Right ventricle myocardium inferior (tissue), 1 donor: Measurements from ENCODE around the gene SLC5A6. TPM values are rescaled to one million over a fixed set of nuclear protein-coding genes. Genes with fewer than 3 reads are reported as not detected.
A peak's percentile ranks its signal among the peaks of the same experiment; 100 is the strongest.
"Not testable (repeated sequence)": the region's sequence is repeated elsewhere in the genome, so short reads cannot be mapped to it uniquely, and the experiment has no call there.

Source experiments
- ATAC-seq: fragments of 200-7000 bp; cut with Tn5 transposase; one replicate; pipeline ENCODE4 v1.9.1; 2020; ENCODE audit warnings: mild to moderate bottlenecking, moderate library complexity
- DNase-seq: peaks from one replicate; pipeline ENCODE4 v3.0.0; 2021; ENCODE audit errors: missing footprints
- intact Hi-C: fragments of 100-400 bp; cut with DNase I; formaldehyde crosslinking; loops from one replicate; pipeline ENCODE4 v1.11.0; 2022
- total RNA-seq: library from RNA; stranded (reverse); fragmentation: NEBNext Ultra II Directional; extraction: Animal tissue kit (Norgen Biotek cat#: 25700); gene quantifications from one replicate; pipeline ENCODE4 v1.2.1, GENCODE V29; 2021
- donor health status: DM: no; HTN: yes; CAD: no; lungs with severe emphysema.

The SLC5A6 gene
- total RNA-seq, 1 donor from 2014 or later = 12.3 TPM

GRCh38 chr2:27185331-27186026 lies 26.6 kb downstream of the SLC5A6 start:
- ATAC-seq (peak; percentile 83), DNase-seq (no peak)
- intact Hi-C loops = no loop called here

GRCh38 chr2:27184115-27184514 lies 28.0 kb downstream of the SLC5A6 start:
- intact Hi-C loops = no loop called here
- DNase-seq (no peak), ATAC-seq (peak; percentile 73)

GRCh38 chr2:27182346-27182745 lies 29.7 kb downstream of the SLC5A6 start:
- no peak for ATAC-seq
- no peak for DNase-seq
- intact Hi-C loops = no loop called here

- ATAC-seq (no peak), DNase-seq (no peak)
- intact Hi-C loops = no loop called here
Observed at GRCh38 chr2:27179344-27180000, 32.6 kb downstream of the SLC5A6 start.

GRCh38 chr2:27178469-27178868 lies 33.6 kb downstream of the SLC5A6 start:
- ATAC-seq (no peak), DNase-seq (no peak)
- intact Hi-C loops = no loop called here

GRCh38 chr2:27177441-27178351 lies 34.4 kb downstream of the SLC5A6 start:
- ATAC-seq = no peak
- DNase-seq = no peak
- intact Hi-C loops = no loop called here

GRCh38 chr2:27175781-27176180 lies 36.3 kb downstream of the SLC5A6 start:
- DNase-seq, ATAC-seq, intact Hi-C loops: not testable (repeated sequence)

GRCh38 chr2:27175330-27175729 lies 36.7 kb downstream of the SLC5A6 start:
- no peak for DNase-seq
- no peak for ATAC-seq
- intact Hi-C loops = no loop called here

GRCh38 chr2:27174638-27175037 lies 37.4 kb downstream of the SLC5A6 start:
- intact Hi-C loops = no loop called here
- DNase-seq = no peak
- ATAC-seq = no peak

- ATAC-seq (no peak), DNase-seq (no peak)
- intact Hi-C loops = no loop called here
Observed at GRCh38 chr2:27171351-27171848, 40.7 kb downstream of the SLC5A6 start.

- ATAC-seq (no peak), DNase-seq (no peak)
- intact Hi-C loops = no loop called here
Observed at GRCh38 chr2:27170581-27171337, 41.3 kb downstream of the SLC5A6 start.

- intact Hi-C loops = no loop called here
- DNase-seq (no peak), ATAC-seq (no peak)
Observed at GRCh38 chr2:27164960-27165763, 46.9 kb downstream of the SLC5A6 start.

- ATAC-seq (no peak), DNase-seq (no peak)
- intact Hi-C loops = no loop called here
Observed at GRCh38 chr2:27162151-27163121, 49.6 kb downstream of the SLC5A6 start.

- DNase-seq (no peak), ATAC-seq (no peak)
- intact Hi-C loops = no loop called here
Observed at GRCh38 chr2:27160191-27160590, 51.9 kb downstream of the SLC5A6 start.

GRCh38 chr2:27159271-27159670 lies 52.8 kb downstream of the SLC5A6 start:
- intact Hi-C loops = no loop called here
- DNase-seq (no peak), ATAC-seq (no peak)

- DNase-seq (no peak), ATAC-seq (no peak)
- intact Hi-C loops = no loop called here
Observed at GRCh38 chr2:27158468-27158867, 53.6 kb downstream of the SLC5A6 start.

GRCh38 chr2:27155069-27155520 lies 57.0 kb downstream of the SLC5A6 start:
- intact Hi-C loops = no loop called here
- DNase-seq (no peak), ATAC-seq (no peak)
